ENCODE measurements around the gene CHAC1.

The CHAC1 gene

DNA sequence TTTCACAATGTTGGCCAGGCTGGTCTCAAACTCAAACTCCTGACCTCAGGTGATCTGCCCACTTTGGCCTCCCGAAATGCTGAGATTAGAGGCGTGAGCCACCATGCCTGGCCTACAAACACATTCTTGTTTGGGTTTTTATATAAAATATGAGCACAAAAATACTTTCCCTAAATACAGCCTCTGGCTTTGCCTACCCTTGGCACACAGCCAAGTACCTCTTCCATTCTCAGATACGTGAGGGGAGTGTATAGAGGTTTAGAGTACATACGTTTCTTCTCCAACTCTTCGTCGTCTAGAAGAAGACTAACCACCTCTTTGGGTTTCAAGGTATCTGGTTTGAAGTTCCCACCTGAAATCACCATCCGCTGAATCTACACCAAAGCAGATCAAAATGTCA is 33.5 kb downstream of the CHAC1 start:
- no peak for DNase-seq (ENCODE audit: low read depth)
- H3K4me3 ChIP-seq (ENCODE audit: low read depth, low read length): no peak overlapping the region
- TF ChIP-seq, protein P1, sequence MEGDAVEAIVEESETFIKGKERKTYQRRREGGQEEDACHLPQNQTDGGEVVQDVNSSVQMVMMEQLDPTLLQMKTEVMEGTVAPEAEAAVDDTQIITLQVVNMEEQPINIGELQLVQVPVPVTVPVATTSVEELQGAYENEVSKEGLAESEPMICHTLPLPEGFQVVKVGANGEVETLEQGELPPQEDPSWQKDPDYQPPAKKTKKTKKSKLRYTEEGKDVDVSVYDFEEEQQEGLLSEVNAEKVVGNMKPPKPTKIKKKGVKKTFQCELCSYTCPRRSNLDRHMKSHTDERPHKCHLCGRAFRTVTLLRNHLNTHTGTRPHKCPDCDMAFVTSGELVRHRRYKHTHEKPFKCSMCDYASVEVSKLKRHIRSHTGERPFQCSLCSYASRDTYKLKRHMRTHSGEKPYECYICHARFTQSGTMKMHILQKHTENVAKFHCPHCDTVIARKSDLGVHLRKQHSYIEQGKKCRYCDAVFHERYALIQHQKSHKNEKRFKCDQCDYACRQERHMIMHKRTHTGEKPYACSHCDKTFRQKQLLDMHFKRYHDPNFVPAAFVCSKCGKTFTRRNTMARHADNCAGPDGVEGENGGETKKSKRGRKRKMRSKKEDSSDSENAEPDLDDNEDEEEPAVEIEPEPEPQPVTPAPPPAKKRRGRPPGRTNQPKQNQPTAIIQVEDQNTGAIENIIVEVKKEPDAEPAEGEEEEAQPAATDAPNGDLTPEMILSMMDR (conservative IDR thresholded peaks at IDR 0.05; ENCODE audit: low read depth, low read length): no peak

DNA sequence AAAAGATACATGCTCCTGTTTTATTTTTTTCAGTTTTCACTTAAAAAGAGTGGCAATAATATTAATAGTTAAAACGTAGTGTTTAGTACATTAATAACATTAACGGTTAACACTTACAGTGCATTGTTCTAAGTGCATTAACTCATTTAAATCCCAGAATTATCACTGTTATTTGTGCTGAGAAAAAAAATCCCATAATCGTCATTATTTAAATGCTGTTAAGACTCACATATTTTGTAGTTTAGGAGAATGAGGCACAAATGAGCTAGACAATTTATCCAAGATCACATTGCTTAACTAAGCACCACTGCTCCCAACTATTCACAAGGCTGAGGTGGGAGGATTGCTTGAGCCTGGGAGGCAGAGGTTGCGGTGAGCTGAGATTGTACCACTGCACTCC is 34.9 kb downstream of the CHAC1 start:
- DNase-seq (ENCODE audit: low read depth): no peak
- TF ChIP-seq, protein P1 (conservative IDR thresholded peaks at IDR 0.05; ENCODE audit: low read depth, low read length): no peak
- no peak overlapping the region for H3K4me3 ChIP-seq (ENCODE audit: low read depth, low read length)

DNA sequence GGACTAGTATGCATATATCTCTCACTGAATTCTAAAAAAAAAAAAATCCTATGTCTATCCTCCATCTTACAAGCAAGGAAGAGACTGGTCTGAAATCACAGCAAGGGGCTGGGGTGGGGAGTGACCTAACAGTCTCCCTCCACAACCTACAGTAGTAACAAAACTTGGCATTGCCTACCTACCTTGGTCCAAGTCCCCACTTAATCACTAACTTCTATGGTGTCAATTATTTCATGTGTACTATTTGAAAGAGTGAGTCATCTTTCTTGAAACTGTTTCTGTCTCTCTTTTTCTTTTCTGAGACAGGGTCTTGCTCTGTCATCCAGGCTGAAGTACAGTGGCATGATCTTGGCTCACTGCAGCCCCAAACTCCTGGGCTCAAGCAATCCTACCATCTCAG is 36.8 kb downstream of the CHAC1 start:
- DNase-seq (ENCODE audit: low read depth): no peak
- H3K4me3 ChIP-seq (ENCODE audit: low read depth, low read length): no peak overlapping the region
- TF ChIP-seq, protein P1 (conservative IDR thresholded peaks at IDR 0.05; ENCODE audit: low read depth, low read length): no peak

DNA sequence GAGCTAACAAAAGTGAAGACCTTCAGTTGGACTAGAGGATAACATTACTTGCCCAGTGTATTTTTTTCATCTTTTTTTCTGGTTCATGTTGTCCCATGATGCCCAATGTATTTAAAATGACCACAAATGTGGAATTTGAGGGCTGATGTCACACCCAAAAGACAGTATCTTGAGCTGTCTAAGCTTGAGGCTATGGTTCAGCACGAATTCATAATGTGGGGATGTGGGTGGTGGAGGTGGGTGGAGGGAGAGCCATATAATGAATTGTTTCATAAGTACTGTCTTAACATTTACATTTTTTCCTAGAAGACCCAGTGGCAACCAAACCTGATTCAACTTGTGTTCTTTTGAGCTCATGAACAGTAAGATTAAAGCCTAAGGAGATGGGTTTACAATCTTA is 37.5 kb downstream of the CHAC1 start:
- no peak for DNase-seq (ENCODE audit: low read depth)
- H3K4me3 ChIP-seq (ENCODE audit: low read depth, low read length): no peak overlapping the region
- TF ChIP-seq, protein P1 (conservative IDR thresholded peaks at IDR 0.05; ENCODE audit: low read depth, low read length): no peak

DNA sequence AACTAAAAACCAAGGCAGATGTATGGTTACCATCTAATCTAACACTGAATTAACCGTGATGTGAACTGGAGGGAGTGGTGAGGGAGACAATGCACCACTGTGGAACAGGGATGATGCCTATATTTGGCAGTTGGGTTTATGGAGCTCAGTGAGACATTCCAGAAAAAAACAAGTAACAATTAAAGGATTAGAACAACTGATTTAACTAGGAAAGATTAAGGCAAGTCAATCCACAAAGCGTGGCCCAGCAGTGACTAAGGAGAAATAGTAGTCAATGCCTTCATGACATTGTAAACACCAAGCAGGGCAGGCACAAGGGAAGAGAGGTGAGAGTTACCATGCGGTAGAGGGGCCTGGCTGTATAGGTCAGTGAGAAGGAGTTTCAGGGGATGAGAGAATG is 38.1 kb downstream of the CHAC1 start:
- no peak for DNase-seq (ENCODE audit: low read depth)
- no peak overlapping the region for H3K4me3 ChIP-seq (ENCODE audit: low read depth, low read length)

DNA sequence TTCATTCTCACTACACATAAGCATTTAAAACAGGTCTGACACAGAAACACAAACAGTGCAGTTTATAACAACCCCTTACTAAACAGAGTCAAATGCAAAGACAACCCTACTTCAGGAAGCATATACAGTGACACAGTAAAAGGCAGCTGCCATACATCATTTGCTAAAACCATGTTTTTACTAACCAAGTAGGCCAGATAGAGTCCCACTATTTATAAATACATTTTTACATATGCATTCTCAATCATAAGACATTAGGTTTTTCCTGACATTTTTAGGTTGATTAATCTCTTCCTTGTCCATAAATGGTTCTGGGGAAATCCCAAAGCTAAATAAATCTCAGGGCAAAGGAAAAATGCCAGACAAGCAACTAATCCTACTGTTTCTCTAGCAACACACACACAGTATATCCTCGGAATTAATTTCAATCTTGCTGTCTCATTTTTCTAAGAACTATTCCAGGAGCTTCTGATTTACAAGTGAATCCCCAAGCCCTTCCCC is 39.0 kb downstream of the CHAC1 start:
- no peak overlapping the region for H3K4me3 ChIP-seq (ENCODE audit: low read depth, low read length)
- TF ChIP-seq, protein P1 (conservative IDR thresholded peaks at IDR 0.05; ENCODE audit: low read depth, low read length): no peak
- peak; percentile 13 for DNase-seq (ENCODE audit: low read depth)

More for the DNA sequence above, 38.1 kb downstream of the CHAC1 start:
- TF ChIP-seq, protein P1 (conservative IDR thresholded peaks at IDR 0.05; ENCODE audit: low read depth, low read length): no peak

DNA sequence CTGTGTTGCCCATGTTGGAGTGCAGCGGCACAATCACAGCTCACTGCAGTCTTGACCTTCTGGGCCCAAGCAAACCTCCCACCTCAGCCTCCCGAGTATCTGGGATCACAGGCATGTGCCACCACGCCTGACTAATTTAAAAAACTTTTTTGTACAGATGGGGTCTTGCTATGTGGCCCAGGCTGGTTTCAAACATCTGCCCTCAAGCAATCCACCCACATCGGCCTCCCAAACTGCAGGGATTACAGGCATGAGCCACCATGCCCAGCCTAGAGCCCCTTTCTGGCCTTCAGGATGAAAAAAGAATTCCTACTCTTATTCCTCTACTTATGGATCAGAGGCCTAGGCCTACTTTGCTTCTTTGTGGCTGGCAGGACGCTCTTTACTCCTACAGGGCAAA is 39.6 kb downstream of the CHAC1 start:
- no peak for DNase-seq (ENCODE audit: low read depth)
- H3K4me3 ChIP-seq (ENCODE audit: low read depth, low read length): no peak overlapping the region
- TF ChIP-seq, protein P1 (conservative IDR thresholded peaks at IDR 0.05; ENCODE audit: low read depth, low read length): no peak
